ENCODE measurements around the gene ITGB5.

ITGB5 gene

DNA sequence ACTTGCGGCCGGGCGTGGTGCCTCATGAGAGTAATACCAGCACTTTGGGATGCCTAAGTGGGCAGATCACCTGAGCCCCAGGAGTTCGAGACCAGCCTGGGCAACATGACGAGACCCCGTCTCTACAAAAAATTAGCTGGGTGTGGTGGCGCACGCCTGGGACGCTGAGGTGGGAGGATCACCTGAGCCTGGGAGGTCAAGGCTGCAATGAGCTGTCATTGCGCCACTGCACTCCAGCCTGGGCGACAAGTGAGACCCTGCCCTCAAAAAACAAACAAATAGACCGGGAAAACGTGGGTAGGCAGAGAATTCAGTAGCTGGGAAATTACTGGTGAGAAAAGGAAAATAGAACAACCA lies 156.2 kb downstream of the ITGB5 start:
- peak; percentile 22 for DNase-seq (ENCODE audit: low read depth)
- TF ChIP-seq, protein P1, sequence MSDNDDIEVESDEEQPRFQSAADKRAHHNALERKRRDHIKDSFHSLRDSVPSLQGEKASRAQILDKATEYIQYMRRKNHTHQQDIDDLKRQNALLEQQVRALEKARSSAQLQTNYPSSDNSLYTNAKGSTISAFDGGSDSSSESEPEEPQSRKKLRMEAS (IDR thresholded peaks at IDR 0.05; ENCODE audit: low read depth, low read length), result no peak
- TF ChIP-seq, protein P2, sequence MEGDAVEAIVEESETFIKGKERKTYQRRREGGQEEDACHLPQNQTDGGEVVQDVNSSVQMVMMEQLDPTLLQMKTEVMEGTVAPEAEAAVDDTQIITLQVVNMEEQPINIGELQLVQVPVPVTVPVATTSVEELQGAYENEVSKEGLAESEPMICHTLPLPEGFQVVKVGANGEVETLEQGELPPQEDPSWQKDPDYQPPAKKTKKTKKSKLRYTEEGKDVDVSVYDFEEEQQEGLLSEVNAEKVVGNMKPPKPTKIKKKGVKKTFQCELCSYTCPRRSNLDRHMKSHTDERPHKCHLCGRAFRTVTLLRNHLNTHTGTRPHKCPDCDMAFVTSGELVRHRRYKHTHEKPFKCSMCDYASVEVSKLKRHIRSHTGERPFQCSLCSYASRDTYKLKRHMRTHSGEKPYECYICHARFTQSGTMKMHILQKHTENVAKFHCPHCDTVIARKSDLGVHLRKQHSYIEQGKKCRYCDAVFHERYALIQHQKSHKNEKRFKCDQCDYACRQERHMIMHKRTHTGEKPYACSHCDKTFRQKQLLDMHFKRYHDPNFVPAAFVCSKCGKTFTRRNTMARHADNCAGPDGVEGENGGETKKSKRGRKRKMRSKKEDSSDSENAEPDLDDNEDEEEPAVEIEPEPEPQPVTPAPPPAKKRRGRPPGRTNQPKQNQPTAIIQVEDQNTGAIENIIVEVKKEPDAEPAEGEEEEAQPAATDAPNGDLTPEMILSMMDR (IDR thresholded peaks at IDR 0.05; ENCODE audit: low read depth, low read length), result no peak
- TF ChIP-seq POLR2A (IDR thresholded peaks at IDR 0.05; ENCODE audit: extremely low read depth, insufficient read length) (no peak), MYC (IDR thresholded peaks at IDR 0.05; ENCODE audit: low read depth, low read length) (no peak)
- H3K4me3 ChIP-seq (ENCODE audit: low read depth, low read length), result peak overlapping the region; percentile 100

DNA sequence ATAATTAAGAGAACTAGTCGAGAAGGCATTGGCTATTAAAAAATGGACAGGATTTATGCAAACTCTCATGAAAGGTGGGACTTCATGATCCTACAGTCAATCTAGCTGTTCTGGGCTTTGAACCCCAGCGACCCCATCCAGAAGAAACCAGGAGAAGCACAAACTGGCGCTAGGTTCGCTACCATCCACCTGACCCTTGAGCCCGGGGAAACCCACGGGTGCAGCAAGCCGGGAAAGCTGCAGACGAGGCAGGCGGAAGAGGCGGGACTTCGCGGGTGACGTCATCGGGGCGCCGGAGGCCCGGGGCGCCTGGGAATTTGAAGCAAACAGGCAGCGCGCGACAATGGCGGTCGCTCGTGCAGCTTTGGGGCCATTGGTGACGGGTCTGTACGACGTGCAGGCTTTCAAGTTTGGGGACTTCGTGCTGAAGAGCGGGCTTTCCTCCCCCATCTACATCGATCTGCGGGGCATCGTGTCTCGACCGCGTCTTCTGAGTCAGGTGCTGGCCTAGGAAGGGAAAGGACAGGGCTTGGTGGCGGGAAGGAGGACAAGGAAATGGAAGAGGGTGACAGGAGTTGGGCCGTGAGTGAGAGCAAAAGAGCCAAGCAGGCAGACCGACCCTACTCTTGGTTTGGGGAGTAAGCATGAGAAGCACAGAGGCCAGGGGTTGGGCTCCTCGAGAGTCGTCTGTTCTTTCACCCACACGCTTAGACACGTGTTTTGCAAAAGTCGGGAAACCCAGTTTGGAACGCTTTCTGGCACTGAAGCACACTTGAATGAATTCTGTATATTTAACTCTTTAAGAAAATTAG lies 156.8 kb downstream of the ITGB5 start, which contains the start of gene UMPS:
TSS of gene UMPS (plus strand) at position 324 of the 812 bp plus-strand sequence. CDS start at position 344, 20 bp downstream.
- TF ChIP-seq MYC (IDR thresholded peaks at IDR 0.05; ENCODE audit: low read depth, low read length) (peak; percentile 89), POLR2A (IDR thresholded peaks at IDR 0.05; ENCODE audit: extremely low read depth, insufficient read length) (peak; percentile 87)
- TF ChIP-seq, protein P1 (IDR thresholded peaks at IDR 0.05; ENCODE audit: low read depth, low read length), result peak; percentile 78
- TF ChIP-seq, protein P2 (IDR thresholded peaks at IDR 0.05; ENCODE audit: low read depth, low read length), result no peak
- H3K4me3 ChIP-seq (ENCODE audit: low read depth, low read length), result peak within 1 kb of the TSS; percentile 100
- peak; percentile 86 for DNase-seq (ENCODE audit: low read depth)

DNA sequence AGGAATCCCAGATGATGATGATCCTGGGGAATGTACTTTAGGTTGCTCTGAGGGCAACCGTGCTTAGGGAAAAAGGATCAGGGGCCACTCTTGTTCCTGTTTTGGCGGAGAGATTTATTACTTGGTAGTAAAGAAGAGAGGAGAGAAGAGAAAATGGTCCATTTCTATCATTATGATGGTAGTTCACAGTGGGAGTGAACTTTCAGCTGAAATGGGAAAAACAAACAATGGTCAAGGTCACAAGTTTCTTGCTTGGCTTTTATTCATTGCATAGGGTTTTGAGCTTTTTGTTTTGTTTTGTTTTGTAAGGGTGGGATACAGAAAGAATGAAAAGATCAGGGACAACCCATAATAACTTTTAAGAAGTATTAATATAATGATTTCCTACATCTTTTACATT lies 164.6 kb downstream of the ITGB5 start:
- DNase-seq (ENCODE audit: low read depth), result no peak
- TF ChIP-seq, protein P1 (IDR thresholded peaks at IDR 0.05; ENCODE audit: low read depth, low read length), result no peak
- TF ChIP-seq POLR2A (IDR thresholded peaks at IDR 0.05; ENCODE audit: extremely low read depth, insufficient read length) (no peak), MYC (IDR thresholded peaks at IDR 0.05; ENCODE audit: low read depth, low read length) (no peak)
- TF ChIP-seq, protein P2 (IDR thresholded peaks at IDR 0.05; ENCODE audit: low read depth, low read length), result no peak
- no peak overlapping the region for H3K4me3 ChIP-seq (ENCODE audit: low read depth, low read length)

DNA sequence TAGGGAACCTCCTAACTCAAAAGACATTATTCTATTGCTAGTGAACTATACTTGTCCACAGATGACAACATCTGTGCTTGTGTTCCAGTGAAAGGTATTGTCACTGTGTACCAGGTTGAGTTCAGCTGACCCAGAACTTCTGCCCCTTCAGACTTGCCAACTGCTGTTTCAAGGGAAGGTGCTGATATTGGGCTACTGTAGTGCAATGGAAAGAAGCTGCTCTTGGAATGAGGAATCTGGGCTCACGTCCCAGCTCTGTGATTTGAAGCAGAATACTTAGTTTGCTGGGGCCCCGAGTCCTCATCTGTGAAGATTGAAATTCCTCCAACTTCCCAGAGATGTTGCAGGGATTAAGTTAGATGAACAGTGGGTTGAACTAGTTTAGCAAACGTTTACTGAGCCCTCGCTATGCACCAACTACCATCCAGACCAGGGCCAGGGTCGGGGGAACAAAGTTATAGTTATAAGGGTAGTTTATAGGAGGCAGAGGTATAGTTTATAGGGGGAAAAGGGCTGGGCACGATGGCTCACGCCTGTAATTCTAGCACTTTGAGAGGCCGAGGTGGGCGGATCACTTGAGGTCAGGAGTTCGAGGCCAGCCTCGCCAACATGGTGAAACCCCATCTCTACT lies 172.8 kb downstream of the ITGB5 start:
- TF ChIP-seq MYC (IDR thresholded peaks at IDR 0.05; ENCODE audit: low read depth, low read length) (no peak), POLR2A (IDR thresholded peaks at IDR 0.05; ENCODE audit: extremely low read depth, insufficient read length) (no peak)
- TF ChIP-seq, protein P1 (IDR thresholded peaks at IDR 0.05; ENCODE audit: low read depth, low read length), result no peak
- TF ChIP-seq, protein P2 (IDR thresholded peaks at IDR 0.05; ENCODE audit: low read depth, low read length), result no peak
- DNase-seq (ENCODE audit: low read depth), result no peak
- no peak overlapping the region for H3K4me3 ChIP-seq (ENCODE audit: low read depth, low read length)
